Hepatocyte (in vitro differentiated cells): ENCODE results near the gene SERPINE1.

Source experiments
- CTCF ChIP-seq: fragments of 200-600 bp; sonication (generic); IDR thresholded peaks from 2 replicates; pipeline ENCODE4 v1.5.1; 2016; ENCODE audit warnings: antibody characterized with exemption, mild to moderate bottlenecking; ENCODE audit not compliant: poor library complexity
- EZH2 ChIP-seq: fragments of 200-600 bp; sonication (generic); IDR thresholded peaks from 2 replicates; pipeline ENCODE4 v1.6.1; 2016; ENCODE audit warnings: antibody characterized with exemption, mild to moderate bottlenecking, borderline replicate concordance
- EZH2phosphoT487 ChIP-seq: fragments of 200-600 bp; sonication (generic); IDR thresholded peaks from one replicate; pipeline ENCODE4 v1.6.1; 2018; ENCODE audit warnings: antibody characterized with exemption, mild to moderate bottlenecking, low read depth, moderate library complexity; ENCODE audit not compliant: unreplicated experiment, severe bottlenecking

- TF ChIP-seq CTCF (no peak), EZH2phosphoT487 (no peak), EZH2 (no peak)
Observed at GRCh38 chr7:101124376-101125056, 2.4 kb upstream of the SERPINE1 start.
